ENCODE data around the gene SMARCC2.

Gene SMARCC2

GRCh38 chr12:56164345-56164729 lies 24.9 kb downstream of the SMARCC2 start:
- no peak overlapping the region for H3K27ac Mint-ChIP-seq
- H3K36me3 Mint-ChIP-seq (ENCODE audit: low read depth) = peaks cover 71% of the 10 kb centered on the region
- no peak overlapping the region for H3K4me3 Mint-ChIP-seq
- H3K27me3 Mint-ChIP-seq (ENCODE audit: low read depth) = no peaks in the 10 kb centered on the region
- DNase-seq (ENCODE audit: low spot score) = no peak
- H3K9me3 Mint-ChIP-seq = no peaks in the 10 kb centered on the region
- peaks cover 22% of the 10 kb centered on the region for H3K4me1 Mint-ChIP-seq (ENCODE audit: low read depth)

GRCh38 chr12:56163533-56164344 lies 25.5 kb downstream of the SMARCC2 start:
- Mint-ChIP-seq H3K4me3 (no peak overlapping the region), H3K27ac (peak overlapping the region; percentile 47), H3K4me1 (ENCODE audit: low read depth) (peaks cover 22% of the 10 kb centered on the region), H3K36me3 (ENCODE audit: low read depth) (peaks cover 74% of the 10 kb centered on the region), H3K27me3 (ENCODE audit: low read depth) (no peaks in the 10 kb centered on the region), H3K9me3 (no peaks in the 10 kb centered on the region)
- no peak for DNase-seq (ENCODE audit: low spot score)

- no peaks in the 10 kb centered on the region for H3K27me3 Mint-ChIP-seq (ENCODE audit: low read depth)
- peaks cover 75% of the 10 kb centered on the region for H3K36me3 Mint-ChIP-seq (ENCODE audit: low read depth)
- no peak overlapping the region for H3K4me3 Mint-ChIP-seq
- peaks cover 22% of the 10 kb centered on the region for H3K4me1 Mint-ChIP-seq (ENCODE audit: low read depth)
- DNase-seq (ENCODE audit: low spot score) = no peak
- no peaks in the 10 kb centered on the region for H3K9me3 Mint-ChIP-seq
- no peak overlapping the region for H3K27ac Mint-ChIP-seq
These were observed 26.6 kb downstream of the SMARCC2 start for GRCh38 chr12:56162468-56163290.

DNA sequence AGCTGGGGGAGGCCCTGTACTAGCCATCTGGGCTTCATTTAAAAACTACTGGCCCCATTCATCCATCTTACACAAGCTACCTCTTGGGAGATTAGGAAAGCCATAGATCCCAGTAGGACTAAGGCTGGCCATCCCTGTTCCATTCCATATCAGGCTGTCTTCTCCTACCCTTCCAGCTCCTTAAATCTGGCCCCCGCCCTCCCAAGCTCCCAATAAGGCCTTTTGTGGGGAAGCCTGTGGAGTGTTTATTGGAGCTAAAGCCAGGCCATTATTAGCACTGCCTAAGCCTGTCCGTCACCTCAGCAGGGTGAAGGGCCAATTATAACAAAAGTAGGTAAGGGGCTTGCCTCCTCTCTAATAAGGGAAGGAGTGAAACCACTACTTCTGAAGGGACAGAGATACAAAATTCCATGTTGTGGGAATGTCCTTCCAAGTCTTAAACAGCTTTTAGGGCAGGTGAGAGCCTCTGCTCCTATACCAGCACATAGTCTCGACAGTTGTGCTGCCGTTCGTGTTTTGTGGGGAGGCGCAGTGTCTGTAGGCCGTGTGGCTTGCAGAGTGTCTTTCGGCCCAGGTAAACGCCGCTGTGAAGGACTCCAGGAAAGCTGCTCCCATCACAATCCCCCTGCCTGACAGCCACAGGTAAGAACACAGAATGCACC lies 27.5 kb downstream of the SMARCC2 start:
- H3K27me3 Mint-ChIP-seq (ENCODE audit: low read depth) = no peaks in the 10 kb centered on the region
- DNase-seq (ENCODE audit: low spot score) = no peak
- peak overlapping the region; percentile 98 for H3K27ac Mint-ChIP-seq
- peaks cover 74% of the 10 kb centered on the region for H3K36me3 Mint-ChIP-seq (ENCODE audit: low read depth)
- H3K9me3 Mint-ChIP-seq = no peaks in the 10 kb centered on the region
- H3K4me1 Mint-ChIP-seq (ENCODE audit: low read depth) = peaks cover 25% of the 10 kb centered on the region
- H3K4me3 Mint-ChIP-seq = peak overlapping the region; percentile 94

- Mint-ChIP-seq H3K4me3 (peak overlapping the region; percentile 94), H3K36me3 (ENCODE audit: low read depth) (peaks cover 74% of the 10 kb centered on the region), H3K27me3 (ENCODE audit: low read depth) (no peaks in the 10 kb centered on the region), H3K9me3 (no peaks in the 10 kb centered on the region), H3K4me1 (ENCODE audit: low read depth) (peaks cover 25% of the 10 kb centered on the region), H3K27ac (peak overlapping the region; percentile 98)
- no peak for DNase-seq (ENCODE audit: low spot score)
These were observed 28.2 kb downstream of the SMARCC2 start for GRCh38 chr12:56160894-56161689.

GRCh38 chr12:56160193-56160763 lies 29.0 kb downstream of the SMARCC2 start:
- Mint-ChIP-seq H3K36me3 (ENCODE audit: low read depth) (peaks cover 74% of the 10 kb centered on the region), H3K4me1 (ENCODE audit: low read depth) (peaks cover 27% of the 10 kb centered on the region), H3K27me3 (ENCODE audit: low read depth) (no peaks in the 10 kb centered on the region), H3K4me3 (peak overlapping the region; percentile 94), H3K9me3 (no peaks in the 10 kb centered on the region), H3K27ac (peak overlapping the region; percentile 98)
- DNase-seq (ENCODE audit: low spot score) = peak; percentile 57

DNA sequence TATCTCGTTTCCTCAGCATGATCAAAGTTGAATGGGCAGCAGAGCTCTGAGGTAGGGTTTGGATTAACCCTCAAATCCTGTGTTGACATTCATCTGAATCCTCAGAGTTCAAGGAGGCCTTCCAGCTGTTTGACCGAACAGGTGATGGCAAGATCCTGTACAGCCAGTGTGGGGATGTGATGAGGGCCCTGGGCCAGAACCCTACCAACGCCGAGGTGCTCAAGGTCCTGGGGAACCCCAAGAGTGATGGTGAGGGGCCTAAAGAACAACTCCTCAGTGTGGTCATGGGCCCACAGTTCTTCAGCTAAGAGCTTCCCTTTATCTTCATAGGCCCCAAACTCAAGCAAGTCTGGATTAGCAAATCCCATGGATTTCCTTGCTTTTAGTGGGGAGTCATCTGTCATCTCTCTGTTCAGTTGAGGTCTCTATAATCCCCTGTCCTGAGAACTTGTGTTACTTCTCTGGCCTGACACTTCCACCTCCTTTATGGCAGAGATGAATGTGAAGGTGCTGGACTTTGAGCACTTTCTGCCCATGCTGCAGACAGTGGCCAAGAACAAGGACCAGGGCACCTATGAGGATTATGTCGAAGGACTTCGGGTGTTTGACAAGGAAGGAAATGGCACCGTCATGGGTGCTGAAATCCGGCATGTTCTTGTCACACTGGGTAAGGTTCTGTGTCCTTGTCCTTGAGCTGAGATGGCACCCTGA lies 29.6 kb downstream of the SMARCC2 start:
- peaks cover 28% of the 10 kb centered on the region for H3K4me1 Mint-ChIP-seq (ENCODE audit: low read depth)
- DNase-seq (ENCODE audit: low spot score) = no peak
- H3K4me3 Mint-ChIP-seq = peak overlapping the region; percentile 94
- H3K27me3 Mint-ChIP-seq (ENCODE audit: low read depth) = no peaks in the 10 kb centered on the region
- peaks cover 74% of the 10 kb centered on the region for H3K36me3 Mint-ChIP-seq (ENCODE audit: low read depth)
- H3K27ac Mint-ChIP-seq = peak overlapping the region; percentile 98
- no peaks in the 10 kb centered on the region for H3K9me3 Mint-ChIP-seq

- Mint-ChIP-seq H3K4me1 (ENCODE audit: low read depth) (peaks cover 30% of the 10 kb centered on the region), H3K36me3 (ENCODE audit: low read depth) (peaks cover 69% of the 10 kb centered on the region), H3K27me3 (ENCODE audit: low read depth) (no peaks in the 10 kb centered on the region), H3K27ac (peak overlapping the region; percentile 98), H3K4me3 (peak overlapping the region; percentile 94), H3K9me3 (no peaks in the 10 kb centered on the region)
- DNase-seq (ENCODE audit: low spot score) = no peak
These were observed 30.3 kb downstream of the SMARCC2 start for GRCh38 chr12:56158926-56159461.

DNA sequence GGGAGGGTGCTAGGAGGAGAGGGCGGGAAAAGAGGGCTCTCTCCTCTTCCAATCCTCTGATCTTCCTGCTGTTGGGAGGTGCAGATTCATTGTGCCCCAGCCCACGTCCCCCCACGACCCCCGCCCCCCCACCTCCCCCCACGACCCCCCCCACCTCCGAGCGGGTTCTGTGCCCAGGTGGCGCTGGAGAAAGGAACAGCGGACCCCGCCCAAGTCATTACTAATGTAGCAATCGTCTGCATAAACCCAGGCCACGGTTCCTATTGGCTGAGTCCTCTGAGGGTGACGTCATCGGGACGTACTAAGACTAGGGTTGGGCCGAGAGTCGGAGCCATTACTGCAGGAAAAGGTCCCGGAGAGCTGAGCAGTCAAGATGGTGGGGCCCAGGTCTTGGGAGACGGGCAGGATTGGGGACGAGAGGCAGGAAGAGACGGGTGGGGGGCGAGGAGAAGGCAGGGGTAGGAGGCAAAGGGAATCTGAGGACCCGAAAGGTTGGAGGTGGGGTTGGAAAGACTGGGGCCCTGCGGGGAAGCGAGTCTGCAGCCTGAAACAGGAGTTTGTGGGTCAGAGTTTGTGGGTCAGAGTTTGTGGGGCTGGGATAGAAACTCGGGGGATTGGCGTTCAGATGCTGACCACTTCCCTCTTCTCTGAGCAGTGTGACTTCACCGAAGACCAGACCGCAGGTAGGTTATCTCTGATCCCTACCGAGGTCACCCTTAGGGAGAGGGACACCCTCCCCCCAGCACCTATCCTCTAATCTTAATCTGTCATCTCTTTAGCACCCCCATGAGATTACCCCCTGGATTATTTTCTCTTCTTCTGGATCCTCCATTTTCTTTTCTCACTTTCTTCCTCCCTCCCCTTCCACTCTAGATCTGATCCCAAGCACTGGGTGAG lies 31.0 kb downstream of the SMARCC2 start, which contains the start of gene MYL6:
MYL6 (plus strand) TSS at position 331 of the 897 bp plus-strand sequence; CDS start at position 374, 43 bp downstream.
- H3K9me3 Mint-ChIP-seq = no peaks in the 10 kb centered on the region
- H3K4me3 Mint-ChIP-seq = peak within 1 kb of the TSS; percentile 94
- peak; percentile 92 for DNase-seq (ENCODE audit: low spot score)
- H3K36me3 Mint-ChIP-seq (ENCODE audit: low read depth) = peaks cover 61% of the 10 kb centered on the region
- H3K4me1 Mint-ChIP-seq (ENCODE audit: low read depth) = peaks cover 37% of the 10 kb centered on the region
- no peaks in the 10 kb centered on the region for H3K27me3 Mint-ChIP-seq (ENCODE audit: low read depth)
- peak within 1 kb of the TSS; percentile 98 for H3K27ac Mint-ChIP-seq

- Mint-ChIP-seq H3K9me3 (no peaks in the 10 kb centered on the region), H3K27ac (peak overlapping the region; percentile 98), H3K27me3 (ENCODE audit: low read depth) (no peaks in the 10 kb centered on the region), H3K4me1 (ENCODE audit: low read depth) (peaks cover 39% of the 10 kb centered on the region), H3K36me3 (ENCODE audit: low read depth) (peaks cover 56% of the 10 kb centered on the region), H3K4me3 (peak overlapping the region; percentile 94)
- DNase-seq (ENCODE audit: low spot score) = peak; percentile 48
These were observed 31.9 kb downstream of the SMARCC2 start for GRCh38 chr12:56157201-56158028.

All from T-helper 2 cell treated with Interferon-gamma antibody and Interleukin-4, amounts not matched to agents 5 μg/mL and 100 μg/mL, for 36 hours (primary cell).